ENCODE data around the gene CUEDC1.

Gene CUEDC1

GRCh38 chr17:57876866-57877237 lies 78.4 kb downstream of the CUEDC1 start:
- POLR2A ChIA-PET, result no interaction called here
- no peak for TF ChIP-seq CTCF (IDR thresholded peaks at IDR 0.05; ENCODE audit: control extremely low read depth, extremely low read depth, low read depth, missing control alignments)
- DNase-seq (ENCODE audit: extremely low spot score), result no peak
- CTCF ChIA-PET, result interaction anchor here (0.8 to 2.1 kb wide), 6 partner anchors 11 to 117 kb away, joined by 3 to 9 read pairs (median 4); partner anchors contain the start of gene CUEDC1

GRCh38 chr17:57876023-57876865 lies 79.0 kb downstream of the CUEDC1 start:
- TF ChIP-seq CTCF (IDR thresholded peaks at IDR 0.05; ENCODE audit: control extremely low read depth, extremely low read depth, low read depth, missing control alignments), result no peak
- CTCF ChIA-PET, result interaction anchor here (0.8 to 2.1 kb wide), 6 partner anchors 11 to 123 kb away, joined by 3 to 6 read pairs (median 3); no protein-coding TSS in a partner anchor
- POLR2A ChIA-PET, result no interaction called here

GRCh38 chr17:57875290-57876022 lies 79.8 kb downstream of the CUEDC1 start:
- DNase-seq (ENCODE audit: extremely low spot score), result no peak
- no peak for TF ChIP-seq CTCF (IDR thresholded peaks at IDR 0.05; ENCODE audit: control extremely low read depth, extremely low read depth, low read depth, missing control alignments)
- ChIA-PET POLR2A (no interaction called here), CTCF (interaction anchor here (1.0 to 2.1 kb wide), 6 partner anchors 15 to 124 kb away, joined by 3 to 12 read pairs (median 4); no protein-coding TSS in a partner anchor)

More at GRCh38 chr17:57876023-57876865, 79.0 kb downstream of the CUEDC1 start:
- DNase-seq (ENCODE audit: extremely low spot score), result no peak

- no peak for TF ChIP-seq CTCF (IDR thresholded peaks at IDR 0.05; ENCODE audit: control extremely low read depth, extremely low read depth, low read depth, missing control alignments)
- CTCF ChIA-PET, result interaction anchor here (1.0 to 1.6 kb wide), 6 partner anchors 16 to 237 kb away, joined by 3 to 12 read pairs (median 4); no protein-coding TSS in a partner anchor
- DNase-seq (ENCODE audit: extremely low spot score), result peak; percentile 62
- POLR2A ChIA-PET, result interaction anchor here (0.6 kb wide), 1 partner anchor 184 kb away, joined by 4 read pairs; no protein-coding TSS in a partner anchor
These were observed 80.5 kb downstream of the CUEDC1 start for GRCh38 chr17:57874434-57875289.

GRCh38 chr17:57874058-57874419 lies 81.2 kb downstream of the CUEDC1 start:
- TF ChIP-seq CTCF (IDR thresholded peaks at IDR 0.05; ENCODE audit: control extremely low read depth, extremely low read depth, low read depth, missing control alignments), result no peak
- no peak for DNase-seq (ENCODE audit: extremely low spot score)
- CTCF ChIA-PET, result interaction anchor here (1.0 to 1.6 kb wide), 6 partner anchors 16 to 238 kb away, joined by 3 to 12 read pairs (median 4); no protein-coding TSS in a partner anchor
- POLR2A ChIA-PET, result interaction anchor here (0.6 kb wide), 1 partner anchor 183 kb away, joined by 4 read pairs; no protein-coding TSS in a partner anchor
